Fibroblast of skin of abdomen (primary cell): ENCODE data around the gene CTNNA3.

Source experiments
- DNase-seq: peaks from one replicate; pipeline ENCODE4 v3.0.0-alpha.2; 2013

CTNNA3 gene

GRCh38 chr10:66277481-66277880 is 1418.5 kb downstream of the CTNNA3 start:
- no peak for DNase-seq

- no peak for DNase-seq
Observed at GRCh38 chr10:66273966-66274519, 1422.0 kb downstream of the CTNNA3 start.

DNA sequence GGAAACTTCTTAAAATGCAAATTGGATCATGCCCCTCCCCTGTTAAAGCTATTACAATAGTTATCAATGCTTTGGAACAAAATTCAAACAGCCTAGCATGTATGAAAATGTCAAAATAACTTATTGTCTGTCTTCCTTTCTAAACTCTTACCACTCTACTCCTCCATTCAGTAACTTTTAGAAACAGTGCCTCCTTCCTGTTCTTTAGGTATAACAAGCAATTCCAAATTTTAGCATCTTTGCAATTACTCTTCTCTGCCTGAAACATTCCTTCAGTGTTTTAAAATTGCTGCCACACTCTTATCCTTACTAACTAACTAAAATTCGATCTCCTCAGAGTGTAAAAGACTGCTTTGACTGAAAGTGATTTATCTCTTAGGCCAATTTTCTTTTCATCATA is 1430.6 kb downstream of the CTNNA3 start:
- DNase-seq = no peak

DNA sequence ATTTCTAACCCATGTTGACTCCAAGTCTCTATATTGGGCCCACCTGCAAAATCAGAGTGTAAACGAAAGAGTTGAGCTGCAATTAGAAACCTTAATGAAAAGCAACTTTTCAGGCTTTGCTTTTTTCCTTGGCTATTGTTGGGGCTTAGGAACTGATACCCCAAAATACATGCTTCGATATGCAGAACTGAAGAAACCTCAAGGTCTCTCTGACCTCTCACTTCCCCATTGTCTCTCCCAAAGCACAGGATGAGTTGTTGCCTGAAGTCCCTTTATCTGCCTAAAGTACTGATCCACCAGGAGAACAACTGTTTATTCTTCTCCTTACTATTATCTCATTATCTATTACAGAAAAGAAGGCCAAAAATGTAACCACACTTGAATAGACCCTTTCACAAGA is 1436.2 kb downstream of the CTNNA3 start:
- no peak for DNase-seq

DNA sequence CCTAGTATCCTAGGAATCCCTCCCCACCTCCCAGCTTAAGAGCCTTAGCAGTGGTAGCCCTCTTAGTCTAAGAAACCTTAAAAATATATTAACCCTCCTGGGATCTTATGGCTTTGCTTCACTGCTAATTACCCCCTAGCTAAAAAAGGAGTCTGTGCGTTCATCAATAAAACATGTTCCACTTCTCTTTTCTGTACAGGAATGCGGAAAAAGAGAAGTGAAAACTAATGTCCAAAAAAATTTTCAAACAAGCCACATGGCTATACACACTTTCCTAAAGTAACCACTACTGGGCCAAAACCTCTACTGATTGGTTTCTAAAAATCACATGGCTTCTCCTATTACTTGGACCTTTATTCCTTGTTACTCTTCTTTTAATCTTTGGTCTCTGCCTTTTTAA is 1437.3 kb downstream of the CTNNA3 start:
- DNase-seq = no peak

DNA sequence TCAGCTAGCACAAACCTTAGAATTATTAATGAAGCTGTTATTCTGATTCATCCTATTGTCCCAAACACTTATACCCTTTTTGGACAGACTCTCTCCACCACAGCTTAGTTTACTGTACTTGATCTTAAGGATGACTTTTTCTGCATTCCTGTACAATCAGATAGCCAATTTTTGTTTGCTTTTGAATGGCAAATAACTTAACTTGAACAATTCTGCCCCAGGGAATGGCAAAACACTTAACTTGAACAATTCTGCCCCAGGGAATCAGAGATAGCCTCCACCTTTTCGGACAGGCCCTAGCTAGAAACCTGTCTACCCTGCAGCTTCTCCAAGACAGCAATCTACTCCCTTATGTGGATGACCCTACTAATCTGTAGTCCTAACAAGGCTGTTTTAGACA is 1438.2 kb downstream of the CTNNA3 start:
- no peak for DNase-seq

DNA sequence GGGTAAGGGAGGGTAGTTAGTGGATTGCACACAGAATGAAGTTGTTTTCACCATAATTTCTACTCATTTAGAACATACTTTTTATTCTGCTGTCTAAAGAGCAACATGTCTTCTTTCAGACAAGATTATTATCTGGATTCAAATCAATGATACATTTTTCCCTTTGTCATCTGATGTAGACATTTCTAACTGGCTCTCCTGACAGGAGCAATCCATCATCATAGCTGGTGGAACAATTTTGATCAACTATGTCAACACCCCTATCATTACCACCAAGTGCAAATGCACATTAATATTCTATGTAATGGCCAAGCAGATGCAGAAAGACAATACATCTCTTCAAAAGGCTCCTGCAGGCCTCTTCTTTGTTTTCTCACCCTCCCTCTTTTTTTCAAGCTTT is 1443.0 kb downstream of the CTNNA3 start:
- DNase-seq = no peak

- DNase-seq = no peak
Observed at GRCh38 chr10:66246177-66246576, 1449.8 kb downstream of the CTNNA3 start.

GRCh38 chr10:66244953-66245352 is 1451.0 kb downstream of the CTNNA3 start:
- no peak for DNase-seq

GRCh38 chr10:66242885-66243284 is 1453.1 kb downstream of the CTNNA3 start:
- no peak for DNase-seq

- no peak for DNase-seq
Observed at GRCh38 chr10:66239062-66239461, 1456.9 kb downstream of the CTNNA3 start.

DNA sequence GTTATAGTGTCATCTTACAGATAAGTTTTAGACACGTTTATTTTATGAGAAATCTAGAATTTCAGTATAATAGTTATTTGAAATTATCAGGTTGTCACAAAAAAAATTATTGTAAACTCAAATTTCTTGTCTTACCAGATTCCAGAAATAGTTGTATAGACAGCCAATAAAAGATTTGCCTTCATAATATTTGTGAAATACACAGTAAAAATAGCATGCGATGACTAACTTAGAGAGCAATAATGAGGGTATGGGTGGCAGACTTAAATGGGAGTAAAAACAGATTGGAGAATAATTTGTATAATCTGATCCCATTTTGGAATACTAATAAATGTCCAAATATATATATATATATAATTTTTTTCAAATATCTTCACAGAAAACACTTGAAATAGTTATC is 1457.7 kb downstream of the CTNNA3 start:
- no peak for DNase-seq

DNA sequence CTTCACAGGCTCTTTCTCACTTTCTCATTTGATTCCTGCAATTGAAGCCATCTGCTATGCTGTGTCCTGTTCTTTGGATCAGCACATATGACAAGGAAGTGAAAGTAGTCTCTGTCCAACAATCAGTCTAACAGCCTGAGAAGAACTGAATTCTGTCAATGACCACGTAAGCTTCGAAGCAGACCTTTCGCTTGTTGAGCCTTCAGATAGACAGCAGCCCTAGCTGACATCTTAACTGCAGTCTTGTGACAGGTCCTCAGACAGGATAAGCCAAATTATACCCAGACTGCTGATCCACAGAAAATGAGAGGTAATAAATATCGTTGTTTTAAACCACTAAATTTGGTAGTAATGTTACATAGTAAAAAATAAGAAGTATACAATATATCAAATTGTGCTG is 1461.1 kb downstream of the CTNNA3 start:
- no peak for DNase-seq

- no peak for DNase-seq
Observed at GRCh38 chr10:66228887-66229286, 1467.1 kb downstream of the CTNNA3 start.

DNA sequence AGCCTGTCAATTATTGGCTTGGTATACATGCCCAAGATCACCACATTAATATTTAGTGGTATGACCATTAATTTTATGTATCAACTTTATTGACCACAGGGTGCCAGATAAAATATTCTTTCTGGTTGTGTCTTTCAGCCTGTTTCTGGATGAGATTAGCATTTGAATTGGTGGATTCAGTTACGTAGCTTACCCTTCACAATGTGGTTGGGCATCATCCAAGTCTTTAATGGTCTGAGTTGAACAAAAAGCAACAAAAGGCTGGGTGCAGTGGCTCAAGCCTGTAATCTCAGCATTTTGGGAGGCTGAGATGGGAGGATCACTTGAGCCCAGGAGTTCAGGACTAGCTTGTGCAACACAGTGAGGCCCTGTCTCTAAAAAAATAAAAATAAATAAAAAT is 1472.3 kb downstream of the CTNNA3 start:
- no peak for DNase-seq

DNA sequence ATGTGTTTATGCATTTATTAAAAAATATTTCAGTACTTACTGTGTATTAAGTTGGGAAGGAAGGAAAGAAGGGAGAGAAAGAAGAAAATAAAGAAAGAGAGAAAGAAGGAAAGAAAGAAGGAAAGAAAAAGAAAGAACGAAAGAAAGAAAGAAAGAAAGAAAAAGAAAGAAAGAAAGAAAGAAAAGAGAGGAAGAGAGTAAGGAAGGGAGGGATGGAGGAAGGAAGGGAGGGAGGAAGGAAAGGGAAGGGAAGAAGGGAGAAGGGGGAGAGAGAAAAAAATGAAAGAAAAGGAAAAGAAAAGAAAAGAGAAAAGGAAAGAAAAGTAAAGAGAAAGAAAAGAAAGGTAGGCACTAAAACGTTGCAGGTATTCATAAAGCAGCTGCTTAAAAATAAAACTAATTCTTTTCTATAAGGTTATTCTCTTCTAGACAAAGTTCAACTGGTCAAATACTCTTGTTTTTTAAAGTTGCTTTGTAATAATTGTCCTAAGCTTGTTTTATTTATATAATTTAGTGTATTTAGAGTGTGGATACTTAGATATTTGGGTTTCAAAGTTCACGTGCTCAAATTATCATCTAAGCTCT is 1473.4 kb downstream of the CTNNA3 start:
- no peak for DNase-seq

GRCh38 chr10:66218981-66219587 is 1476.9 kb downstream of the CTNNA3 start:
- DNase-seq = peak; percentile 7

DNA sequence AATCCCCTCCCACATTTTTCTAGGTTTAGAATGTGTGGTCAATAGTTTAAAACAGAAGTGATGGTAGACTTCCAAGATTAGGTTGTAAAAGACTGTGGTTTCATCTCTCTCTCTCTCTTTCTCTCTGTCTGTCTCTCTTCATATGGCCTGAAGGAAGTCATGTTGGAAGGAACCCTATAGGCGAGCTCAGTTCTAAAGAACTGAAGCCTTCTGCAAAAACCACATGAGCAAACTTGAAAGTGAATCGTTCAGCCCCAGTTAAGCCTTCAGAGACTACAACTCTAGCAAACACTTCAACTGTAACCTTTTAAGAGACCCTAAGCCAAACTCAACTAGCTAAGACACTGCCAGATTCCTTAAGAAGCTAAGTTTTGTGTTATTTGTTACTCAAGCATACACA is 1477.7 kb downstream of the CTNNA3 start:
- no peak for DNase-seq

GRCh38 chr10:66215920-66216319 is 1480.1 kb downstream of the CTNNA3 start:
- DNase-seq = no peak

DNA sequence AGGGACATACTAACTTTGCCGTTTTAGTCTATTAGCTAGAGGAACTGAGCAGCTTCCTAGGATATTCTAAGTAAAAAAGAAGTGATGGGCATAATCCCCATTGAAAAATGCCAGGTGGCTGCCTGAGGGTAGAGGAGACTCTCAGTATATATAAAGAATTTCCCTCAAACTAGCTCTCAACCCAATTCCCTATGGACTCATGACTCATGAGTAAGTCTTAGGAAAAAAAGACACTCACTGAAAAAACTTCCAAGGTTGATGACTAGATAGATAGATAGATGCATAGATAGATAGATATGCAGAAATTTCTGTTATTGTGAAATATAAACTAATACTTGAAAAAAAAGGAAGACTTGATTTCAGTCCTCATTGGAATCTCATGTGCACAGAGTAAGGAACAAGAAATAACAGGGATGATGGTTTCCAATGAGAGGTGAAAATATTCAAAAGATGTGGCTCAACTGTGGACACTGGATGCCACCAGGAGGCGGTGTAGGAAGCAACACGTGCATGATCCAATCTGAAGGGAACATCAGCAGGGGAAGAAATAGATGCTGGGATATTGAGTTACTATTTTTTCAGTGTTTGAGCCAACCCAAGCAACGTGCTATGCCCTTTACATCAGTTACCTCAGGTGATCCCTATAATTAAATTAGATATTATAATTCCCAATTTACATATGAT is 1481.1 kb downstream of the CTNNA3 start:
- peak; percentile 37 for DNase-seq

DNA sequence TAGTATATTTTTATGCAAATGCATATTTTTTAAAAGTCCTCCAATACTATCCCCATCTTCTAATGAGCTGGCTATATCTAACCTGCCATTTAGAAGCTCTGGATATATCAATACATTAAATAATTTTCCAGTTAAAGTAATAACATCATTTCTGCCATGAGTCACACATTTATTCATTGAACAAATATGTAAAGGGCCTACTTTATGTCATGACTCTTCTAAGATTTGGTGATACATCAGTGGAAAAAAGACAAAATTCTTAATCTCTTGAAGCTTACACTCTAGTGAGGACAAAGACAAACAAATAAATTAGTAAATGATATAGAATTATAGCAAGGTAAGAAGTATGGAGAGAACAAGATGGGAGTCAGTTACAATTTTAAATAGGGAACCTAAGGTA is 1487.0 kb downstream of the CTNNA3 start:
- DNase-seq = no peak

GRCh38 chr10:66204838-66205237 is 1491.2 kb downstream of the CTNNA3 start:
- DNase-seq = no peak

- no peak for DNase-seq
Observed at GRCh38 chr10:66202101-66202500, 1493.9 kb downstream of the CTNNA3 start.
